ENCODE data around the gene EDARADD. TPM values are rescaled to one million over a fixed set of nuclear protein-coding genes. Genes with fewer than 3 reads are reported as not detected.
"Not testable (repeated sequence)": the region's sequence is repeated elsewhere in the genome, so short reads cannot be mapped to it uniquely, and the experiment has no call there.

EDARADD gene
- total RNA-seq, 4 donors from 2014 or later: 0.55 to 2.6 (median 1.2) TPM; not detected in 1

- no peak for DNase-seq
- no peaks in the 10 kb centered on the region for H3K36me3 ChIP-seq
- no peaks in the 10 kb centered on the region for H3K9me3 ChIP-seq
- intact Hi-C loops (cut with DNase I; ENCODE audit: low total_unique reads): no loop called here
- no peak overlapping the region for H3K4me3 ChIP-seq
- no peak for TF ChIP-seq POLR2A (IDR thresholded peaks at IDR 0.05)
- TF ChIP-seq, protein P1, sequence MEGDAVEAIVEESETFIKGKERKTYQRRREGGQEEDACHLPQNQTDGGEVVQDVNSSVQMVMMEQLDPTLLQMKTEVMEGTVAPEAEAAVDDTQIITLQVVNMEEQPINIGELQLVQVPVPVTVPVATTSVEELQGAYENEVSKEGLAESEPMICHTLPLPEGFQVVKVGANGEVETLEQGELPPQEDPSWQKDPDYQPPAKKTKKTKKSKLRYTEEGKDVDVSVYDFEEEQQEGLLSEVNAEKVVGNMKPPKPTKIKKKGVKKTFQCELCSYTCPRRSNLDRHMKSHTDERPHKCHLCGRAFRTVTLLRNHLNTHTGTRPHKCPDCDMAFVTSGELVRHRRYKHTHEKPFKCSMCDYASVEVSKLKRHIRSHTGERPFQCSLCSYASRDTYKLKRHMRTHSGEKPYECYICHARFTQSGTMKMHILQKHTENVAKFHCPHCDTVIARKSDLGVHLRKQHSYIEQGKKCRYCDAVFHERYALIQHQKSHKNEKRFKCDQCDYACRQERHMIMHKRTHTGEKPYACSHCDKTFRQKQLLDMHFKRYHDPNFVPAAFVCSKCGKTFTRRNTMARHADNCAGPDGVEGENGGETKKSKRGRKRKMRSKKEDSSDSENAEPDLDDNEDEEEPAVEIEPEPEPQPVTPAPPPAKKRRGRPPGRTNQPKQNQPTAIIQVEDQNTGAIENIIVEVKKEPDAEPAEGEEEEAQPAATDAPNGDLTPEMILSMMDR (IDR thresholded peaks at IDR 0.05): no peak
- no peak overlapping the region for H3K27ac ChIP-seq
- no peaks in the 10 kb centered on the region for H3K27me3 ChIP-seq
- H3K4me1 ChIP-seq: no peaks in the 10 kb centered on the region
Measured at GRCh38 chr1:236365999-236366570, 28.0 kb upstream of the EDARADD start.

DNA sequence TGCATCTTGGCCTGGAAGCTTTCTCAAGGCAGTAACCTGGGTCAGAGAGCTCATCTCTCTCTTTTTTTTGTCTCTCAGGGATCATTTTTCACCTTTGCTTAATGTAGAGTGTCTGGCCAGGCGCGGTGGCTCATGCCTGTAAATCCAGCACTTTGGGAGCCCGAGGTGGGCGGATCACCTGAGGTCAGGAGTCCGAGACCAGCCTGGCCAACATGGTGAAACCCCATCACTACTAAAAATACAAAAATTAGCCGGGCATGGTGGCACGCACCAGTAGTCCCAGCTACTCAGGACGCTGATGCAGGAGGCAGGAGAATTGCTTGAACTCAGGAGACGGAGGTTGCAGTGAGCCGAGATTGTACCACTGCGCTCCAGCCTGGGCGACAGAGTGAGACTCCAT is 27.4 kb upstream of the EDARADD start:
- H3K9me3 ChIP-seq; intact Hi-C loops (cut with DNase I; ENCODE audit: low total_unique reads); DNase-seq; H3K4me1 ChIP-seq; H3K27ac ChIP-seq; H3K4me3 ChIP-seq; H3K36me3 ChIP-seq; H3K27me3 ChIP-seq: not testable (repeated sequence)

DNA sequence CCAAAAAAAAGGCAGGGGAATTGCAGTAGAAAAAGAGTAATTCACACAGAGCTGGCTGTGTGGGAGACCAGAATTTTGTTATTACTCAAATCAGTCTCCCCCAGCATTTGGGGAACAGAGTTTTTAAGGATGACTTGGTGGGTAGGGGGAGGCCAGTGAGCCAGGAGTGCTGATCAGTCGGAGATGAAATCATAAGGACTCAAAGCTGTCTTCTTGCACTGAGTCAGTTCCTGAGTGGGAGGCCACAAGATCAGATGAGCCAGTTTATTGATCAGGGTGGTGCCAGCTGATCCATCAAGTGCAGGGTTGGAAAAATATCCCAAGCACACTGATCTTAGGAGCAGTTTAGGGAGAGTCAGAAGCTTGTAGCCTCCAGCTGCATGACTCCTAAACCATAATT is 23.7 kb upstream of the EDARADD start:
- no peaks in the 10 kb centered on the region for H3K27me3 ChIP-seq
- H3K4me1 ChIP-seq: no peaks in the 10 kb centered on the region
- H3K4me3 ChIP-seq: no peak overlapping the region
- no peak overlapping the region for H3K27ac ChIP-seq
- no peaks in the 10 kb centered on the region for H3K9me3 ChIP-seq
- DNase-seq: no peak
- no peaks in the 10 kb centered on the region for H3K36me3 ChIP-seq
- TF ChIP-seq, protein P1 (IDR thresholded peaks at IDR 0.05): no peak
- no peak for TF ChIP-seq POLR2A (IDR thresholded peaks at IDR 0.05)
- intact Hi-C loops (cut with DNase I; ENCODE audit: low total_unique reads): no loop called here

- Histone ChIP-seq H3K36me3 (no peaks in the 10 kb centered on the region), H3K27ac (no peak overlapping the region), H3K9me3 (no peaks in the 10 kb centered on the region), H3K27me3 (no peaks in the 10 kb centered on the region), H3K4me1 (no peaks in the 10 kb centered on the region), H3K4me3 (no peak overlapping the region)
- no peak for DNase-seq
- intact Hi-C loops (cut with DNase I; ENCODE audit: low total_unique reads): no loop called here
- TF ChIP-seq, protein P1 (IDR thresholded peaks at IDR 0.05): no peak
- no peak for TF ChIP-seq POLR2A (IDR thresholded peaks at IDR 0.05)
Measured at GRCh38 chr1:236371083-236371482, 23.0 kb upstream of the EDARADD start.

DNA sequence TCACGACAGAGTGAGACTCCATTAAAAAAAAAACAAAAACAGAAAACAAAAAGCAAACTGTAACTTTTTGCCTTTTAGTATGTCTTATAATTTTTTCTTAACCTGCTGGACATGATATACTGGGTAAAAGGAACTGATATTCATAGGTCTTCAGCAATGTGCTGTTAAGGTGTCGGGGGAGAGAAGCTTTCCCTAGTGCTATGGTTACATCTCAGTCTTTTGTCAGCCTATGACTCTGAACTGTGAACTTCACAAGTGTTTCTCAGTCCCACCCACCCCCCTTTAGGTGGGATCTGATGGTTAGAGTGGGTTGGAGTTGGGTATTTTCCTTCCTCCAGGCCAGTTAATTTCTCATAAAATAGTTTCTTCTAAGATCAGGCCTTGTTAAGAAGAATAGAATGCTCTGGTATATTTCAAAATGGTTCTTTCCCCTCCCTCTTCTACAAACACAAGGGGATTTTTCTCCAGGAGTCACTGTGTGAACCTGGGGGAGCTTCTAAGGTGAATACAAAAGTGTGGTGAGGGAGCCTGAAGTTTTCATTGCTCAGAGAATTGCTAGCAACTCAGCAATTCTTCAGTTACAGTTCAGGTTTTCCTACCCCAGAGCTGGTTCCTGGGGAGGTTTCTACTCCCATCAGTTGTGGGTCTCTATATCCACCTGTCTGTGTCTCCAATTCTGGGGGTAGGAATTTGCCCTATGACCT is 16.1 kb upstream of the EDARADD start:
- intact Hi-C loops (cut with DNase I; ENCODE audit: low total_unique reads): no loop called here
- DNase-seq: no peak
- H3K27me3 ChIP-seq: no peaks in the 10 kb centered on the region
- H3K27ac ChIP-seq: no peak overlapping the region
- no peaks in the 10 kb centered on the region for H3K36me3 ChIP-seq
- H3K4me3 ChIP-seq: no peak overlapping the region
- no peaks in the 10 kb centered on the region for H3K4me1 ChIP-seq
- TF ChIP-seq POLR2A (IDR thresholded peaks at IDR 0.05): no peak
- TF ChIP-seq, protein P1 (IDR thresholded peaks at IDR 0.05): no peak
- H3K9me3 ChIP-seq: no peaks in the 10 kb centered on the region
